Rectal smooth muscle tissue (tissue), 1 donor: ENCODE measurements around the gene FBXL14.
"Not testable (repeated sequence)": the region's sequence is repeated elsewhere in the genome, so short reads cannot be mapped to it uniquely, and the experiment has no call there.

Source experiments
- H3K27ac ChIP-seq: one replicate; pipeline ENCODE4 v1.7.0; 2013; ENCODE audit warnings: low read depth, low read length, inconsistent platforms
- H3K27me3 ChIP-seq: one replicate; pipeline ENCODE4 v1.7.0; 2013; ENCODE audit warnings: low read length; ENCODE audit not compliant: control insufficient read depth, insufficient read depth
- H3K36me3 ChIP-seq: one replicate; pipeline ENCODE4 v1.7.0; 2013; ENCODE audit warnings: low read length; ENCODE audit not compliant: control insufficient read depth, insufficient read depth
- H3K4me1 ChIP-seq: one replicate; pipeline ENCODE4 v1.7.0; 2013; ENCODE audit warnings: low read length; ENCODE audit not compliant: control insufficient read depth, insufficient read depth
- H3K4me3 ChIP-seq: one replicate; pipeline ENCODE4 v1.7.0; 2013; ENCODE audit warnings: low read length
- H3K9ac ChIP-seq: one replicate; pipeline ENCODE4 v1.7.0; 2013; ENCODE audit warnings: low read length

The FBXL14 gene

GRCh38 chr12:1572731-1573130 is 21.6 kb downstream of the FBXL14 start:
- Histone ChIP-seq H3K27me3 (no peaks in the 10 kb centered on the region), H3K9ac (no peak overlapping the region), H3K4me1 (peaks cover 15% of the 10 kb centered on the region), H3K36me3 (no peaks in the 10 kb centered on the region), H3K4me3 (no peak overlapping the region), H3K27ac (no peak overlapping the region)

GRCh38 chr12:1567852-1568251 is 26.5 kb downstream of the FBXL14 start:
- no peaks in the 10 kb centered on the region for H3K36me3 ChIP-seq
- no peak overlapping the region for H3K27ac ChIP-seq

GRCh38 chr12:1566449-1567135 is 27.8 kb downstream of the FBXL14 start:
- Histone ChIP-seq H3K4me1 (no peaks in the 10 kb centered on the region), H3K27ac (no peak overlapping the region), H3K4me3 (no peak overlapping the region), H3K36me3 (no peaks in the 10 kb centered on the region), H3K9ac (no peak overlapping the region), H3K27me3 (no peaks in the 10 kb centered on the region)

More at GRCh38 chr12:1567852-1568251, 26.5 kb downstream of the FBXL14 start:
- Histone ChIP-seq H3K4me3 (no peak overlapping the region), H3K9ac (no peak overlapping the region), H3K4me1 (no peaks in the 10 kb centered on the region), H3K27me3 (no peaks in the 10 kb centered on the region)

DNA sequence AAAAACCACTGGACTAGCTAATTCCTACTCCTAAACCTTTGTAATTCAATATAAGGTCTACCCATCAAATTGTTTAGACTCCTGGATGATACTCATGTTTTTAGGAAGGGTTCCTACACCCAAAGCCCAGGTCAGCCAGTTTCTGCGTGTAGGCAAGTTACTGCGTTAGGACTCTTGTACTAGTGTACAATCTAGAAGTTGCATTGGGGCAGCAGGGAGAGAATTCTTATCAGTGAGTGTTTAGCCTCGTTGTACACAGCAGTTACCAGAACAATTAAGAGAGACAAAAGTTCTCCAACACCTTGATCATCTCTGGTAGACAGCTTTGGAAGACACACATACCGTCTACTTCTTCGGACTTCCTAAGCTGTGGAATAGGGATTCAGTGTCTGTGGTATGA is 29.2 kb downstream of the FBXL14 start:
- H3K27me3 ChIP-seq = no peaks in the 10 kb centered on the region
- no peak overlapping the region for H3K4me3 ChIP-seq
- H3K4me1 ChIP-seq = no peaks in the 10 kb centered on the region
- H3K9ac ChIP-seq = no peak overlapping the region
- H3K27ac ChIP-seq = no peak overlapping the region
- no peaks in the 10 kb centered on the region for H3K36me3 ChIP-seq

- Histone ChIP-seq H3K27ac (no peak overlapping the region), H3K9ac (no peak overlapping the region), H3K4me1 (no peaks in the 10 kb centered on the region), H3K36me3 (no peaks in the 10 kb centered on the region), H3K27me3 (no peaks in the 10 kb centered on the region), H3K4me3 (no peak overlapping the region)
Observed at GRCh38 chr12:1564067-1564466, 30.3 kb downstream of the FBXL14 start.

GRCh38 chr12:1562813-1563407 is 31.5 kb downstream of the FBXL14 start:
- no peak overlapping the region for H3K27ac ChIP-seq
- no peaks in the 10 kb centered on the region for H3K4me1 ChIP-seq
- H3K9ac ChIP-seq = no peak overlapping the region
- H3K4me3 ChIP-seq = no peak overlapping the region
- no peaks in the 10 kb centered on the region for H3K27me3 ChIP-seq
- no peaks in the 10 kb centered on the region for H3K36me3 ChIP-seq

DNA sequence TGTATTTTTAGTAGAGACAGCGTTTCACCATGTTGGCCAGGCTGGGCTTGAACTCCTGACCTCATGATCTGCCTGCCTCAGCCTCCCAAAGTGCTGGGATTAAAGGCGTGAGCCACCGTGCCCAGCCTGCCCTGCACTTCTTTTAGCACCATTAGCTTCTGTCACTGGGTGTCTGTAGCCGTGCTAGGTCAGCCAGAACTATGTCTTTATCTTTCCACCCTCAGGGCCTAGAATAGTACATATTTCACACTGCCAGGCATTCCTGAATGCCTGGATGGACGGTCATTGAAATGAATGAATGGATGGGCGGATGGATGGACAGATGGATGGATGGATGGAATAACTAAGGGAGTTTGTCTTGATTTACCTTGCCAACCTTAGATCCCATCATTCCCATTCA is 33.7 kb downstream of the FBXL14 start:
- H3K9ac ChIP-seq = no peak overlapping the region
- no peaks in the 10 kb centered on the region for H3K4me1 ChIP-seq
- no peaks in the 10 kb centered on the region for H3K27me3 ChIP-seq
- no peak overlapping the region for H3K27ac ChIP-seq
- H3K4me3 ChIP-seq = no peak overlapping the region
- no peaks in the 10 kb centered on the region for H3K36me3 ChIP-seq

DNA sequence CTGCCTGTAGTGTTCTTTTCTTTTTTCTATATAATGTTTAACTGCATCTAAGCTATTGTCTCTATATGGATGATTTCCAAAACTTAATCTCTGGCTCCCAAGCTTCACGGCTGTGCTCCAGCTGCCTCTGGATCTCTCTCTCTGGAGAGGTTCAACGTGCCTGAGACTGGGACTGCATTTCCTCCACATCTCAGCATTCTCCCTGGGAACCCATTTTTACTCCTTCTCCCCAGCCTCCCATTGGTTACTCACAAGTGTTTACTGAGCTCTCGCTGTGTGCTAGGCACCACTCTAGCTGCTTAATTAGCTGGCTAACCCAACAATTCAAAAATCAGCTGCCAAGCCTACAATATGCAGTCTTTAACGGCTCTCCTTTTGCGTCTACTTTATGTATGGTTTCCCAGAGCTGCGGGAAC is 34.7 kb downstream of the FBXL14 start:
- Histone ChIP-seq H3K36me3 (no peaks in the 10 kb centered on the region), H3K27me3 (no peaks in the 10 kb centered on the region), H3K9ac (no peak overlapping the region), H3K27ac (no peak overlapping the region), H3K4me3 (no peak overlapping the region), H3K4me1 (no peaks in the 10 kb centered on the region)

GRCh38 chr12:1558108-1558507 is 36.3 kb downstream of the FBXL14 start:
- not testable (repeated sequence) for H3K27me3 ChIP-seq, H3K9ac ChIP-seq, H3K27ac ChIP-seq, H3K4me1 ChIP-seq, H3K4me3 ChIP-seq, H3K36me3 ChIP-seq

GRCh38 chr12:1553987-1554982 is 40.1 kb downstream of the FBXL14 start:
- Histone ChIP-seq H3K4me1 (no peaks in the 10 kb centered on the region), H3K27me3 (no peaks in the 10 kb centered on the region), H3K4me3 (no peak overlapping the region), H3K27ac (no peak overlapping the region), H3K9ac (no peak overlapping the region), H3K36me3 (no peaks in the 10 kb centered on the region)

- Histone ChIP-seq H3K9ac (no peak overlapping the region), H3K27me3 (no peaks in the 10 kb centered on the region), H3K4me1 (no peaks in the 10 kb centered on the region), H3K36me3 (no peaks in the 10 kb centered on the region), H3K4me3 (no peak overlapping the region), H3K27ac (no peak overlapping the region)
Observed at GRCh38 chr12:1553536-1553935, 40.8 kb downstream of the FBXL14 start.

DNA sequence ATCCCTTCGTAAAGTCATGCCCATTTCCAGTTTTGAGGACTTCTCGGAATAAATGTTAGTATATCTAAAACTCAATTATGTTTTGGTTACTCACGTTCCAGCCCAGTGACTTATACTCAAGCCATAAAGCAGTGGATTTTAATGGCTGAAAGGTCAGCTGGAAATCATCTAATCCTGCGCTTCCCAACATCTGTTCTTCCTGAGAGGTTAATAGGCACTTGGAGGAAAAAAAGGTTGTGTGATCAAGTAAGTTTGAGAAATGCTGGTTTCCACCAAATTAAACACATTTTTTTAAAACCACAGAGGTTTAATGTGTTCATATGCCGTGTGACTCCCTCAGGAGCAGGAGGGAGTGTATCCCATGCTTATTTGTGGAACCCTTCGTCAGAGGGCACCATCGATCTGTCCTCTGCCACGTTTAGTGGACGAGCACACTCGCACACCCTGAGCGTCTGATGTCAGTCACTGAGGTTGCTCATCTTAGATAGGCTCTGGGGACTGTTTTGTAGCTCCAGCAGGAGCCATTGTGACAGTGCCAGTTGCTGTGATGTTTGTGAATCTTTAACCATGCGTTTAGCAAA is 41.4 kb downstream of the FBXL14 start:
- no peak overlapping the region for H3K27ac ChIP-seq
- no peak overlapping the region for H3K4me3 ChIP-seq
- no peaks in the 10 kb centered on the region for H3K36me3 ChIP-seq
- no peaks in the 10 kb centered on the region for H3K4me1 ChIP-seq
- no peak overlapping the region for H3K9ac ChIP-seq
- H3K27me3 ChIP-seq = no peaks in the 10 kb centered on the region
